Caki2 (cell line): ENCODE data around the gene TENM4. TPM values are rescaled to one million over a fixed set of nuclear protein-coding genes. Genes with fewer than 3 reads are reported as not detected.

Experiments used
- DNase-seq: peaks from one replicate; pipeline ENCODE4 v3.0.0-alpha.2; 2015; ENCODE audit warnings: low read depth
- in situ Hi-C: cut with HindIII; loops from 2 replicates; pipeline ENCODE4 v1.10.0; 2016; ENCODE audit warnings: low sequenced_read_pairs, low pct_unique_long_range_greater_than_20kb, mixed read lengths
- total RNA-seq: library from RNA; depleted of rRNA; stranded (reverse); fragments of >200 nt; shearing (Covaris generic); gene quantifications from 2 replicates; pipeline ENCODE4 v1.2.3, GENCODE V29; 2014; ENCODE audit warnings: low replicate concordance

The TENM4 gene
- total RNA-seq, 1 experiment from 2014 or later: 0.17 TPM

DNA sequence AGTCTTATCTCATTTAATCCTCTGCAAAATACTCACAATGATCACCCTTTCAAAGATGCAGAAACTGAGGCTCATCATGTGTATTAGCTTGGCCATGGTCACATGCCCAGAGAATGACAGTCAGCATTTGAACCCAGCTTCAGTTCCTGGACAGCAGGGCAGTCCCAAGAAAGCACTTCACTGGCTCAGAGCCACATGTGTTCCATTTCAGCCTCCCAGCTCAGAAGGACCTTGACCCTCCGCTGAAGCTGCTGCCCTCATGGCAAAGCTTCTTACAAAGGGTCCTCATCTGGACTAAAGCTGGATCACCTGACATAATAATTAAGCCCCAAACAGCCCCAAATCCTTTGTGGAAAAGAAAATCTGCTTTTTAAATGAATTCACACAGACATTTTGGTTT, 37.0 kb downstream of the TENM4 start:
- in situ Hi-C loops: no loop called here
- no peak for DNase-seq

DNA sequence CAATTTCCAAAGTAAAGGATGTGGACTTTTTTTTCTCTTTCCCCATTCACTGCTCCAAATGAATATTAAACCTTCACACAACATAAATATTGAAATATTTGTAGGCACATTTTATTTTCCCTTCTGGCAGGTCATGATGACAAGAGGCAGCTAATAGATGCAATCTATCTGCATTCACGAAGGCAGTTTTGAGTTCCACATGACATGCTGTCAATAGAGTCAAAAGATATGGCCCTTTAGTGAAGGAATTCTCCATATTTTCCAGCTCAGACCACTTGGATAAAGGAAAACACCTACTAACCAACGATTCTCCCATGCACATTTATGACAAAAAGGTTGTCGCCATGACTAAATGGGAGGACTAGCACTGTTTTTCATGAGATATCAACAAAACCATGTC, 37.9 kb downstream of the TENM4 start:
- in situ Hi-C loops: no loop called here
- no peak for DNase-seq

GRCh38 chr11:79400717-79401330, 40.0 kb downstream of the TENM4 start:
- DNase-seq: no peak
- in situ Hi-C loops: no loop called here

- no peak for DNase-seq
- in situ Hi-C loops: no loop called here
Measured at GRCh38 chr11:79400206-79400605, 40.6 kb downstream of the TENM4 start.

DNA sequence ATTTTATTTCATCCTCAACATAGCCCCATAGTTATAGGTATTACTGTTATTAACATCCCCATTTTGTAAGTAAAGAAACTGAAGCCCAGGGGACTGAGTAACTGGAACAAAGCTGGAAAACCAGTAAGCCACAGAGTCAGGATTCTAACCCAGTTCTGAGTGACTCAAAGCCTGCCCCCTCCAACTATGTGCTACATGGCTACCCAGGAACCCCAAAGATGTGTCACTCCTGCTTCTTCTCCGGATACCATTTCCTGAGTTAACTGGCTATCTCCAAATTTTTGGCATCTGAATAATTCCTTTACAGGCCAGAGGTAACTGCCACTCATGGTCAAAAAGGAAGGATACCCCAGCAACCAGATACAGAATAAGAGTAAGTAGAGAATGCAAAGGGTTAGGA, 43.6 kb downstream of the TENM4 start:
- in situ Hi-C loops: no loop called here
- DNase-seq: no peak

DNA sequence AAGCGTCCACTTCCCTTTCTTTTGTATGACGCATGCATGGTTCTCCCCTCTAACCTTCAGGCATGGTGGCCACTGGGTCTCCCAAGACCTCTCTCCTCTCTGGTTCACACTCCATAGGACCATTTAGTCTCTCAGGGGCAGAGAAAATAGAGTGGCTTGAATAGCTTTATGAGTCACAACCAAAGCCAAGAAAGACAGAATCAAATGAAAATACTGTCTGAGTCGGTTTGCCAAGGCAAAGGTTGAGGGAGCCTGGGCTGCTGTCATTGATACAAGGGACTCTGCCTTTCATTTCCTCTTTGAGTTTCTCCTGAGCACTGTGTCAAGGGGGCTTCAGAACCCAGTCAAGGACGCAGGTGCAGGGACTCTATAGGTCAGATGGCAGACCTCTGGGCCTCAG, 44.2 kb downstream of the TENM4 start:
- no peak for DNase-seq
- in situ Hi-C loops: no loop called here

DNA sequence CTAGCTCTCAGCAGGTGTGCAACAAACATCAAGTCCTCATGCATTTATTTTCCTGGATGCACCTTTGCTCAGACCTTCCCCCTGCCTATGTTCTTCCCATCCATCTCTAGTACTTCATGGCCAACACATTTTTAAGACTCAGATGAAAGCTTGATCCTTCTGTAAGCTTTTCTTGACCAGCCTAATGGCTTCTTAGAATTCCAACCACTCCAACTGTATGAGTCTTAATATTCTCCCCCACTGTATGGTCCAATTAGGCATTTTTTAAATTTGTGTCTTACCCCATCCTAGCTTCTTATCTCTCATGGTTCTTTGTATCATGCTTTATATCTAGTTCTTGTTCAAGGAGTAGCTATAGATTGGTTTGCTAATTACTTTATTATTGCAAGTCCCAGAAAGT, 44.8 kb downstream of the TENM4 start:
- in situ Hi-C loops: no loop called here
- no peak for DNase-seq

GRCh38 chr11:79393362-79394043, 47.3 kb downstream of the TENM4 start:
- no peak for DNase-seq
- in situ Hi-C loops: no loop called here

GRCh38 chr11:79392161-79392560, 48.7 kb downstream of the TENM4 start:
- in situ Hi-C loops: no loop called here
- DNase-seq: no peak

DNA sequence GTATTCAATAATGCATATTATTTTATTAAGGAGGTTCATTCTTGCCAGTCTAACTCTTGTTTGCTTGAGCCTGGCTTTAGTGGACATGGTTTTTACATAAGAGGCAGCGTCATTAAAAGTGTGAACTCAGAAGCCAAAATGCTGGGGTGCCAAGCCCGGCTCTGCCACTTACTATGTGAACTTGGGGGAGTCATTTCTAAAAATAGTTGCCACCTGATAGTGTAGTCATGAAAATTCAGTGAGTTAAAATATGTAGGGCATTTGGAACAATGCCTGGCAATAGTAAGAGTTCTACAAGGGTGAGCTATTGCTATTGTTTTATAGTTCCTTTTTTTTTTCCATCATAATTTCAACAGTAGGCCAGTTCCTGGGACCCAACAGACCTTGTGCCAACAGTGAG, 49.9 kb downstream of the TENM4 start:
- in situ Hi-C loops: no loop called here
- no peak for DNase-seq

- no peak for DNase-seq
- in situ Hi-C loops: no loop called here
Measured at GRCh38 chr11:79390477-79390876, 50.4 kb downstream of the TENM4 start.

DNA sequence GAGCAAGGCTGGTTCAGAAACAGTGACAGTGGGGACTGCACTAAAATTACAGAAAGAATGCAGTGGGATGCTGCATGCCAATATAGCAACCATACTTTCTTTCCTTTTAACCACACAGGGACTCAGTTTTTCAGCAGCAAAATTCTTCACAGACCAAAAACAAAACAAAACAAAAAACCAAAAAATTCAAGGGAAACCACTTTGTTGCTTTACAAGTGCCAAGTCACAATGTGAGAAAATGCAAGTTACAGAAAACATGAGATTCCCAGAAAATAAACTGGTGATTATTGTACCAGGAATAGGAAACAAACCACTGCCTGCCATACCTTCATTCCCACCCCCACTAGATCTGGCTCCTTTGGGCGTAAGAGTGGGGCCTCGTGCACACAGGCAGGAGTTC, 52.6 kb downstream of the TENM4 start:
- no peak for DNase-seq
- in situ Hi-C loops: no loop called here

GRCh38 chr11:79383874-79384273, 57.0 kb downstream of the TENM4 start:
- in situ Hi-C loops: no loop called here
- no peak for DNase-seq

DNA sequence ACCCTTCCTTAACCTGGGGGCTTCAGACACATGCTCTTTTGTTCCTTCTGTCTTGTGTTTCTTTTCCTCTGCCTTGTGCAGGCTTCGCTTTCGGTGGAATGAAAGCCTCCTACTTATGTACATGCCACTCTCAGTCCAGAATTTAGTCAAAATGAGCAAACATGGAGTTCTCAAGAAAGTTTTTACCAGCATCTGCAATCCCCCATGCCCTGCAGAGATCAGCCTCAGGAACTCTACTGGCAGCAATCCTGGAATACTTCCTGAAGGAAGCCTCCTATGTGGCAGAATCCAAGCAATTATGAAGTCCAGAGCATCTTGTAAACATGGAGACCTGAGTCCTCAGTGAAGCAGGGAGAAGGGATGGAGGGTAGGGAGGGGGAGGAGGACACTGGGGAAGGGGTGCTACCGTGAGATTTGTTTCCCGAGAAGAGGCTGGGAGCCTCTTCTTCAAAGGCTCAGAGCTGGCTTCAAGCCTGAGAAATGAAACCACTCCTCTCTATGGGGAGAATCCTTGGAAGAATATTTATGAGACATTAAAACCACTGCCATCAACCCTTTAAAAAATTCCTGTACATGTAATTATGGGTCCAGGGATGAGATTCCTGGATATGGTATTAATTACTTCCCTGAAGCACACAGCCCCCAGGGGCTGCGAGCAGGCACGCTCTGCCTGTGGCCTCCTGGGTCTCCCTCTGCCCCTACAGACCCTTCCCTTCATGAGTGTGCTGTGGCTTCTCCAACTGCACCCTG, 58.4 kb downstream of the TENM4 start:
- in situ Hi-C loops: no loop called here
- no peak for DNase-seq

- in situ Hi-C loops: no loop called here
- no peak for DNase-seq
Measured at GRCh38 chr11:79381036-79381435, 59.8 kb downstream of the TENM4 start.

DNA sequence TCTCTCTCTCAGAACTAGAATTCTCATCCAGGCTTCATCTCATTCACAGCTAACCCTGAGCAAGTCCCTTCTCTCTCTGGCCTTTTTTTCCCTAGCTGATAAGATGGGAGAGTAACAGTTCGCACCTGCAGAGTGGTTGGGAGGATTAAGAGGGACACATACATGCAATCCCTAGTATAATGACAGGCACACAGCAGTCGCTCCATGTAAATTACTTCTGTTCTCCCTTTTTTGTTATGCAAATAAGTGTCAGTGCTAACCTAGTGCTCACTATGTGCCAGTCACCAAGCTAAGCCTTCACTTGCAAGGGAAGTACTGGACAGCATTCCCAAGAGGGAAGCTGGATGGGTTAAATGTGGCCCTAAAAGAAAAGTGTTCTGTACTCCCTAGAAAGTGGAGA, 63.4 kb downstream of the TENM4 start:
- no peak for DNase-seq
- in situ Hi-C loops: no loop called here

- in situ Hi-C loops: no loop called here
- DNase-seq: no peak
Measured at GRCh38 chr11:79375818-79376550, 64.8 kb downstream of the TENM4 start.

- DNase-seq: no peak
- in situ Hi-C loops: no loop called here
Measured at GRCh38 chr11:79374727-79375126, 66.1 kb downstream of the TENM4 start.

- in situ Hi-C loops: no loop called here
- DNase-seq: no peak
Measured at GRCh38 chr11:79371724-79372123, 69.1 kb downstream of the TENM4 start.
